ENCODE results near the gene SPINDOC. TPM values are rescaled to one million over a fixed set of nuclear protein-coding genes. Genes with fewer than 3 reads are reported as not detected.

SPINDOC gene
- polyA plus RNA-seq, 1 of the 3 experiments (the other 2 are of a cell fraction) = 45.0 TPM

DNA sequence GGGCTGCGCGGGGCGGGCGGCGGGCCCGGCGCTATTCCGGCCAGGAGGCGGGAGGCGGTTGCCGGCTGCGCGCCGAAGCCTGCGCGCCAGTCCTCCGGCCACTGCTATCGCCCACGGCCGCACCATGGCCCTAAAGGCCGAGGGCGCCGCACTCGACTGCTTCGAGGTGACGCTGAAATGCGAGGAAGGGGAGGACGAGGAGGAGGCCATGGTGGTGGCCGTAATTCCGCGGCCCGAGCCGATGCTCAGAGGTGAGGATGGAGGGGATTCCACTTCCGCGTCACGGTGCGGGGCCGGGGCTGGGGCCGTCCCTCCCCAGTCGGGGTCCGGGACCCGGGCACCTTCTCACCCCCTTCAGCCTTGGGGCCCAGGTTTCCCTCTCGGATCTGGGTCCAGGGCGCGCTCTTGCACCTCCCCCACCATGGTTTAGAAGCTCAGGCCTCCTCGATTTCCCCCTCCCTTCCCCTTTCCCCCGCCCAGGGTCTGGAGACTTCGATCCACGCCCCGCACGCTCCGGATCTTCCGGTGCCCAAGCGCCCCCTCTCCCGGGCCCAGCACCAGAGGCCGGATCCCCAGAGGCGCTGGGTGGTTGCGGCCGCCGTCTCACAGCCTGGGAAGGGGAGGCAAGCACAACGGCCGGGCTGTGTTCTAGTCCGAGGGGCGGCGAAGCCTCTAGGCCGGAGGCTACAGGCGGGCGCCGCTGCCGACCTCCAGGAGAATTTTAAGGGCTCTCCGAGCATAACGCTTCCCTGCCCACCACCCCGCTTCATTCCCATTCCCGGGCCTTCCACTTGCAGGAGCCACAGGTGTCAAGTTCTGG lies 517 bp downstream of the SPINDOC start (continued):
- TF ChIP-seq REST (IDR thresholded peaks at IDR 0.05; ENCODE audit: low read depth, low read length) = no peak
- TF ChIP-seq CTCF (IDR thresholded peaks at IDR 0.05) = no peak; the same call in 1 of the 2 replicates
- TF ChIP-seq ZBTB33 (IDR thresholded peaks at IDR 0.05; ENCODE audit: borderline replicate concordance, low read depth) = no peak

GRCh38 chr11:63814383-63814736 lies 1.1 kb downstream of the SPINDOC start:
- Histone ChIP-seq H3K4me3 (ENCODE audit: low read depth in 2 of 2, low read length in 1 of 2) (peak overlapping the region; percentile 72 to 76), H4K20me1 (ENCODE audit: insufficient read depth) (peaks cover 38% of the 10 kb centered on the region), H3K4me1 (ENCODE audit: control insufficient read depth in 1 of 2, insufficient read depth in 2 of 2, low read depth in 1 of 2, low read length in 1 of 2) (peaks cover 9 to 15% of the 10 kb centered on the region in 2 experiments; a peak in 3 of 4 replicates), H3K36me3 (replicated peaks in 1 of 2; ENCODE audit: control insufficient read depth in 1 of 2, insufficient read depth in 2 of 2, low read length in 1 of 2) (peaks cover 14 to 26% of the 10 kb centered on the region in 2 experiments), H3K9ac (peak overlapping the region; percentile 93), H2AFZ (ENCODE audit: low read depth) (no peak overlapping the region), H3K27me3 (ENCODE audit: insufficient read depth) (no peaks in the 10 kb centered on the region), H3K79me2 (ENCODE audit: insufficient read depth) (peaks cover 49% of the 10 kb centered on the region), H3F3A (replicated peaks; ENCODE audit: insufficient read depth) (peaks cover 6% of the 10 kb centered on the region), H3K9me3 (no peaks in the 10 kb centered on the region), H3K9me2 (no peaks in the 10 kb centered on the region), H3K27ac (ENCODE audit: low read depth in 2 of 2, low read length in 1 of 2) (peak overlapping the region; percentile 68 to 82; a peak in 2 of 4 replicates), H3K4me2 (peak overlapping the region; percentile 95)
- no peak for DNase-seq
- 18% methylated on average over 7 of the region's 7 CpGs for WGBS (ENCODE audit: low lambda C conversion rate)
- CTCF ChIA-PET = interaction anchor here (1.0 to 1.1 kb wide), 2 partner anchors 14 to 23 kb away, joined by 3 read pairs; no protein-coding TSS in a partner anchor
- POLR2A ChIA-PET = interaction anchor here (0.6 kb wide), 4 partner anchors 8 to 103 kb away, joined by 3 to 6 read pairs (median 4); partner anchors contain the start of gene RCOR2
- TF ChIP-seq RCOR1 (IDR thresholded peaks at IDR 0.05; ENCODE audit: low read length) = no peak
- no peak for TF ChIP-seq SIN3A (IDR thresholded peaks at IDR 0.05; ENCODE audit: borderline replicate concordance, low read depth, low read length)
- no peak for TF ChIP-seq REST (IDR thresholded peaks at IDR 0.05; ENCODE audit: low read depth, low read length)
- TF ChIP-seq CTCF (IDR thresholded peaks at IDR 0.05) = no peak
